HL-60 (cell line): Measurements from ENCODE around the gene MARK1.

Experiments
- DNase-seq, 2 experiments: peaks; one replicate each; pipeline ENCODE4 v3.0.0-alpha.2; 2010 to 2020; ENCODE audit warnings: low read depth in 1 of 2, low spot score in 1 of 2
- H3K27ac ChIP-seq: fragments of 250-450 bp; sonication (Bioruptor Pico); replicated peaks from 2 replicates; pipeline ENCODE4 v1.5.1; 2020; ENCODE audit warnings: mild to moderate bottlenecking, moderate library complexity
- H3K27me3 ChIP-seq: fragments of 250-450 bp; sonication (Bioruptor Pico); 2 replicates; pipeline ENCODE4 v1.5.1; 2021; ENCODE audit warnings: mild to moderate bottlenecking, moderate library complexity; ENCODE audit not compliant: insufficient read depth, poor library complexity, severe bottlenecking
- H3K4me3 ChIP-seq: replicated peaks from 2 replicates; pipeline ENCODE4 v1.5.1; 2011; ENCODE audit warnings: mild to moderate bottlenecking, control low read depth, low read length; ENCODE audit not compliant: insufficient read depth
- GABPA ChIP-seq: IDR thresholded peaks from 2 replicates; pipeline ENCODE4 v1.6.1; 2012; ENCODE audit warnings: low read depth
- POLR2AphosphoS5 ChIP-seq: IDR thresholded peaks from 2 replicates; pipeline ENCODE4 v1.6.1; 2012; ENCODE audit warnings: low read depth
- SPI1 ChIP-seq: IDR thresholded peaks from 2 replicates; pipeline ENCODE4 v1.6.1; 2012; ENCODE audit warnings: low read depth, mild to moderate bottlenecking, borderline replicate concordance
- TF ChIP-seq, protein P1 (sequence below): IDR thresholded peaks from 2 replicates; pipeline ENCODE4 v1.6.1; 2012; ENCODE audit warnings: low read depth; ENCODE audit not compliant: insufficient replicate concordance
- TF ChIP-seq, protein P2 (sequence below): IDR thresholded peaks from one replicate; pipeline ENCODE4 v1.5.1; 2011; ENCODE audit warnings: low read length, control low read depth, inconsistent platforms; ENCODE audit not compliant: insufficient read depth

MARK1 gene

GRCh38 chr1:220696863-220697231, 168.9 kb downstream of the MARK1 start:
- TF ChIP-seq GABPA (no peak), POLR2AphosphoS5 (no peak), SPI1 (no peak)
- TF ChIP-seq, protein P1, sequence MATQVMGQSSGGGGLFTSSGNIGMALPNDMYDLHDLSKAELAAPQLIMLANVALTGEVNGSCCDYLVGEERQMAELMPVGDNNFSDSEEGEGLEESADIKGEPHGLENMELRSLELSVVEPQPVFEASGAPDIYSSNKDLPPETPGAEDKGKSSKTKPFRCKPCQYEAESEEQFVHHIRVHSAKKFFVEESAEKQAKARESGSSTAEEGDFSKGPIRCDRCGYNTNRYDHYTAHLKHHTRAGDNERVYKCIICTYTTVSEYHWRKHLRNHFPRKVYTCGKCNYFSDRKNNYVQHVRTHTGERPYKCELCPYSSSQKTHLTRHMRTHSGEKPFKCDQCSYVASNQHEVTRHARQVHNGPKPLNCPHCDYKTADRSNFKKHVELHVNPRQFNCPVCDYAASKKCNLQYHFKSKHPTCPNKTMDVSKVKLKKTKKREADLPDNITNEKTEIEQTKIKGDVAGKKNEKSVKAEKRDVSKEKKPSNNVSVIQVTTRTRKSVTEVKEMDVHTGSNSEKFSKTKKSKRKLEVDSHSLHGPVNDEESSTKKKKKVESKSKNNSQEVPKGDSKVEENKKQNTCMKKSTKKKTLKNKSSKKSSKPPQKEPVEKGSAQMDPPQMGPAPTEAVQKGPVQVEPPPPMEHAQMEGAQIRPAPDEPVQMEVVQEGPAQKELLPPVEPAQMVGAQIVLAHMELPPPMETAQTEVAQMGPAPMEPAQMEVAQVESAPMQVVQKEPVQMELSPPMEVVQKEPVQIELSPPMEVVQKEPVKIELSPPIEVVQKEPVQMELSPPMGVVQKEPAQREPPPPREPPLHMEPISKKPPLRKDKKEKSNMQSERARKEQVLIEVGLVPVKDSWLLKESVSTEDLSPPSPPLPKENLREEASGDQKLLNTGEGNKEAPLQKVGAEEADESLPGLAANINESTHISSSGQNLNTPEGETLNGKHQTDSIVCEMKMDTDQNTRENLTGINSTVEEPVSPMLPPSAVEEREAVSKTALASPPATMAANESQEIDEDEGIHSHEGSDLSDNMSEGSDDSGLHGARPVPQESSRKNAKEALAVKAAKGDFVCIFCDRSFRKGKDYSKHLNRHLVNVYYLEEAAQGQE, result no peak
- Histone ChIP-seq H3K27ac (no peak overlapping the region), H3K27me3 (peaks cover 7% of the 10 kb centered on the region), H3K4me3 (no peak overlapping the region)
- no peak for DNase-seq

- no peak for DNase-seq
- H3K27ac ChIP-seq, result no peak overlapping the region
- H3K4me3 ChIP-seq, result no peak overlapping the region
- TF ChIP-seq SPI1 (no peak), GABPA (no peak), POLR2AphosphoS5 (no peak)
- TF ChIP-seq, protein P2, sequence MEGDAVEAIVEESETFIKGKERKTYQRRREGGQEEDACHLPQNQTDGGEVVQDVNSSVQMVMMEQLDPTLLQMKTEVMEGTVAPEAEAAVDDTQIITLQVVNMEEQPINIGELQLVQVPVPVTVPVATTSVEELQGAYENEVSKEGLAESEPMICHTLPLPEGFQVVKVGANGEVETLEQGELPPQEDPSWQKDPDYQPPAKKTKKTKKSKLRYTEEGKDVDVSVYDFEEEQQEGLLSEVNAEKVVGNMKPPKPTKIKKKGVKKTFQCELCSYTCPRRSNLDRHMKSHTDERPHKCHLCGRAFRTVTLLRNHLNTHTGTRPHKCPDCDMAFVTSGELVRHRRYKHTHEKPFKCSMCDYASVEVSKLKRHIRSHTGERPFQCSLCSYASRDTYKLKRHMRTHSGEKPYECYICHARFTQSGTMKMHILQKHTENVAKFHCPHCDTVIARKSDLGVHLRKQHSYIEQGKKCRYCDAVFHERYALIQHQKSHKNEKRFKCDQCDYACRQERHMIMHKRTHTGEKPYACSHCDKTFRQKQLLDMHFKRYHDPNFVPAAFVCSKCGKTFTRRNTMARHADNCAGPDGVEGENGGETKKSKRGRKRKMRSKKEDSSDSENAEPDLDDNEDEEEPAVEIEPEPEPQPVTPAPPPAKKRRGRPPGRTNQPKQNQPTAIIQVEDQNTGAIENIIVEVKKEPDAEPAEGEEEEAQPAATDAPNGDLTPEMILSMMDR, result no peak
- TF ChIP-seq, protein P1, result no peak
- peaks cover 7% of the 10 kb centered on the region for H3K27me3 ChIP-seq
Measured at GRCh38 chr1:220697326-220697725, 169.4 kb downstream of the MARK1 start.

DNA sequence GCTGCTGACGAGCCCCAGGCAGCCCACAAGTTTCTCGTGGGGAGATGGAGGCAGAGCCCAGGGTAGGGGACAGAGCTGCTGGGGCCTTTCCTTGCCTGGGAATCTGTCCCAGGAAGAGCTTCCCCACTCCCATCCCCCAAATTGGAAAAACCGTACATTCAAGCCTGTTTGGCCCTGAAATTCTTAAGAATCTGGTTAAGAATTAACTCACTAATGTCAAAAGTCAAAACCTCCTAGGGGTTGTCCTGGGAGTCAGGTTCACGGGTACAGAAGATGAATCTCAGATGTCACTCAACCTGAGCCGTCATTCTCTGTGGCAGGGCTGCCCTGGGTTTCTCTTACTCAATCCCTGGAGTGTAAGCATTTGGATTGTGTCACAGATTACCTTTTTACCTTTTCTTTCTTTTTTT, 170.7 kb downstream of the MARK1 start:
- TF ChIP-seq POLR2AphosphoS5 (no peak), SPI1 (no peak), GABPA (no peak)
- TF ChIP-seq, protein P1, result no peak
- TF ChIP-seq, protein P2, result no peak
- DNase-seq, result no peak
- no peak overlapping the region for H3K27ac ChIP-seq

DNA sequence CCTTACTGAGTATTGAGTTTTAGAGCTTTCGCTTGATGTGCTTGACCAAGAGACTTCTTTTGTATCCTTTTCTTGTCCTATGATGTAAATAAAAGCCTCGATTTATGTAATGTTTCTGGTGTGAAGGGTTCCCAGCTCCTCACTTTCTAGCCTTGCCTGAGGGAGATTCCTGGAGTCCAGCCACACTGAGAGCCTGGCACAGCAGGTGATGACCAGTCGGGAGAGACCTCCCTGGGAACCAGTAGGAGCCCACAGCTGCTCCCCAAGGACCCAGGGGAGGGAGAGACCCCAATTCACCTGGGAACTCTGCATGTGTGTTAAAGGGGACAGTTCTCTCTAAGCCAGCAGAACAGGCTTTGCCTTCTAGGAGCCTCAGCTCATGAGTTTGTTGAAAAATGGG, 171.1 kb downstream of the MARK1 start:
- Histone ChIP-seq H3K27ac (no peak overlapping the region), H3K4me3 (no peak overlapping the region), H3K27me3 (peaks cover 7% of the 10 kb centered on the region)
- TF ChIP-seq GABPA, result no peak
- TF ChIP-seq, protein P1, result no peak
- TF ChIP-seq SPI1, result no peak
- TF ChIP-seq, protein P2, result no peak
- DNase-seq, result no peak

More for the DNA sequence above, 170.7 kb downstream of the MARK1 start:
- Histone ChIP-seq H3K27me3 (peaks cover 7% of the 10 kb centered on the region), H3K4me3 (no peak overlapping the region)
